Tibial nerve (tissue), 4 donors: ENCODE data around the gene PGD.

Experiments used
- EP300 ChIP-seq, 2 donors: sonication (generic); formaldehyde crosslinking; IDR thresholded peaks; one replicate each; pipeline ENCODE4 v1.6.1; 2017; ENCODE audit warnings: antibody characterized with exemption in 2 of 2, mild to moderate bottlenecking in 1 of 2
- POLR2A ChIP-seq, 2 donors: fragments of 450-650 bp; IDR thresholded peaks; one replicate each; pipeline ENCODE4 v1.6.1; 2017; ENCODE audit warnings: antibody characterized with exemption in 2 of 2, mild to moderate bottlenecking in 2 of 2, moderate library complexity in 2 of 2
- TF ChIP-seq, protein P1 (sequence below), 5 experiments: fragments of 200-600 bp in 3 of 5; fragments of 450-650 bp in 2 of 5; sonication (generic) in 3 of 5; IDR thresholded peaks; one replicate each; pipeline ENCODE4 v1.5.1; 2016 to 2019; ENCODE audit warnings: antibody characterized with exemption in 5 of 5, mild to moderate bottlenecking in 3 of 5, moderate library complexity in 2 of 5

DNA sequence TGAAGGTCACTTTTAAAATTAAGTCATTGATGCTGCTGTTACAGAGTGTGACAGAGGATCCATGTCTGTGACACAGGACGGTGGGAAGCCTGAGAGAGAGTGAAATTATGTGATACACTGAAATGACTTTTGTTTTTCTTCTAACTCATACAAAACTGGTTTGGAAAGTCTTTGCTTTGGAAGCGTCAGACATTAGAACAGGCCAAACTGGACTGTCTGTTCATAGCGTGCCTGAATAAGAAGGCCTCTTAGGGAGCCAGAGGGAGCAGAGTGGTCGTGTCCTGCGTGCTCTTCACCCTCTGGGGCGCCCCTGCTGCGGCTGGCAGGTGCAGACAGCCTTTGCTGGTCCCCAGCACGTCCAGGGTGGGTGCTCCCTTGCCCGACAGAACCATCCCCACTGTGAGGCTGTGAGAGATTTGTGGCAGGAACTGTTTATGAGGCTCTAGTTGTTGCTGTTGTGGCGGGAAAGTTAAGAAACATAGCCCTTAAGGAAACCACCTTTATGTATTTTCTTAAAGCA is 19.7 kb upstream of the PGD start:
- TF ChIP-seq, protein P1, sequence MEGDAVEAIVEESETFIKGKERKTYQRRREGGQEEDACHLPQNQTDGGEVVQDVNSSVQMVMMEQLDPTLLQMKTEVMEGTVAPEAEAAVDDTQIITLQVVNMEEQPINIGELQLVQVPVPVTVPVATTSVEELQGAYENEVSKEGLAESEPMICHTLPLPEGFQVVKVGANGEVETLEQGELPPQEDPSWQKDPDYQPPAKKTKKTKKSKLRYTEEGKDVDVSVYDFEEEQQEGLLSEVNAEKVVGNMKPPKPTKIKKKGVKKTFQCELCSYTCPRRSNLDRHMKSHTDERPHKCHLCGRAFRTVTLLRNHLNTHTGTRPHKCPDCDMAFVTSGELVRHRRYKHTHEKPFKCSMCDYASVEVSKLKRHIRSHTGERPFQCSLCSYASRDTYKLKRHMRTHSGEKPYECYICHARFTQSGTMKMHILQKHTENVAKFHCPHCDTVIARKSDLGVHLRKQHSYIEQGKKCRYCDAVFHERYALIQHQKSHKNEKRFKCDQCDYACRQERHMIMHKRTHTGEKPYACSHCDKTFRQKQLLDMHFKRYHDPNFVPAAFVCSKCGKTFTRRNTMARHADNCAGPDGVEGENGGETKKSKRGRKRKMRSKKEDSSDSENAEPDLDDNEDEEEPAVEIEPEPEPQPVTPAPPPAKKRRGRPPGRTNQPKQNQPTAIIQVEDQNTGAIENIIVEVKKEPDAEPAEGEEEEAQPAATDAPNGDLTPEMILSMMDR (IDR thresholded peaks at IDR 0.05): no peak
- TF ChIP-seq POLR2A (IDR thresholded peaks at IDR 0.05) (no peak), EP300 (IDR thresholded peaks at IDR 0.05) (no peak)
